ENCODE results near the gene OGA. TPM values are rescaled to one million over a fixed set of nuclear protein-coding genes. Genes with fewer than 3 reads are reported as not detected.

The OGA gene
- total RNA-seq, 2 donors from 2014 or later, result 41.6 to 50.9 TPM

- Histone ChIP-seq H3K9me3 (no peaks in the 10 kb centered on the region), H3K4me3 (no peak overlapping the region), H3K27ac (no peak overlapping the region), H3K36me3 (no peaks in the 10 kb centered on the region), H3K27me3 (no peaks in the 10 kb centered on the region), H3K4me1 (no peaks in the 10 kb centered on the region)
- no peak for DNase-seq (ENCODE audit: low spot score)
- TF ChIP-seq CTCF (IDR thresholded peaks at IDR 0.05), result no peak
Observed at GRCh38 chr10:101766306-101766705, 51.9 kb downstream of the OGA start.

- DNase-seq (ENCODE audit: low spot score), result no peak
- TF ChIP-seq CTCF (IDR thresholded peaks at IDR 0.05), result no peak
- Histone ChIP-seq H3K27ac (no peak overlapping the region), H3K27me3 (no peaks in the 10 kb centered on the region), H3K9me3 (no peaks in the 10 kb centered on the region), H3K4me1 (no peaks in the 10 kb centered on the region), H3K36me3 (no peaks in the 10 kb centered on the region), H3K4me3 (no peak overlapping the region)
Observed at GRCh38 chr10:101763141-101763846, 55.0 kb downstream of the OGA start.

GRCh38 chr10:101762736-101763135 lies 55.5 kb downstream of the OGA start:
- Histone ChIP-seq H3K4me3 (no peak overlapping the region), H3K4me1 (no peaks in the 10 kb centered on the region), H3K36me3 (no peaks in the 10 kb centered on the region), H3K27me3 (no peaks in the 10 kb centered on the region), H3K9me3 (no peaks in the 10 kb centered on the region), H3K27ac (no peak overlapping the region)
- TF ChIP-seq CTCF (IDR thresholded peaks at IDR 0.05), result no peak
- DNase-seq (ENCODE audit: low spot score), result no peak

GRCh38 chr10:101761226-101761625 lies 57.0 kb downstream of the OGA start:
- TF ChIP-seq CTCF (IDR thresholded peaks at IDR 0.05), result no peak
- Histone ChIP-seq H3K27ac (no peak overlapping the region), H3K36me3 (no peaks in the 10 kb centered on the region), H3K4me3 (no peak overlapping the region), H3K27me3 (no peaks in the 10 kb centered on the region), H3K9me3 (no peaks in the 10 kb centered on the region), H3K4me1 (no peaks in the 10 kb centered on the region)
- no peak for DNase-seq (ENCODE audit: low spot score)

- Histone ChIP-seq H3K27me3 (no peaks in the 10 kb centered on the region), H3K9me3 (no peaks in the 10 kb centered on the region), H3K36me3 (no peaks in the 10 kb centered on the region), H3K27ac (no peak overlapping the region), H3K4me1 (no peaks in the 10 kb centered on the region), H3K4me3 (no peak overlapping the region)
- TF ChIP-seq CTCF (IDR thresholded peaks at IDR 0.05), result no peak
- no peak for DNase-seq (ENCODE audit: low spot score)
Observed at GRCh38 chr10:101760510-101760909, 57.7 kb downstream of the OGA start.

Measured in right atrium auricular region (tissue), 2 donors.